Stimulated activated naive B cell treated with anti-CD40 and anti-IgM and Interleukin-4, amounts not matched to agents 10 μg/mL and 1 μg/mL and 100 μg/mL, for 72 hours (primary cell): ENCODE data around the gene VAMP2.

ENCODE experiments used
- ATAC-seq, 2 donors: fragments of 150-1000 bp; cut with Tn5 transposase; replicated peaks; 2 replicates each; pipeline ENCODE4 v1.10.0; 2021; ENCODE audit warnings: moderate library complexity in 1 of 2
- DNase-seq: peaks from one replicate; pipeline ENCODE4 v3.0.0; 2021
- H3K27ac Mint-ChIP-seq: one replicate; pipeline ENCODE4 v1.8.0; 2022; ENCODE audit warnings: mild to moderate bottlenecking, mixed read lengths
- H3K27me3 Mint-ChIP-seq, 2 donors: one replicate each; pipeline ENCODE4 v1.8.0; 2022; ENCODE audit warnings: mixed read lengths in 2 of 2
- H3K36me3 Mint-ChIP-seq, 2 donors: one replicate each; pipeline ENCODE4 v1.8.0; 2022; ENCODE audit warnings: mixed read lengths in 2 of 2, mild to moderate bottlenecking in 1 of 2
- H3K4me1 Mint-ChIP-seq, 2 donors: one replicate each; pipeline ENCODE4 v1.8.0; 2022; ENCODE audit warnings: mixed read lengths in 2 of 2, mild to moderate bottlenecking in 1 of 2
- H3K4me3 Mint-ChIP-seq, 2 donors: one replicate each; pipeline ENCODE4 v1.8.0; 2022; ENCODE audit warnings: mild to moderate bottlenecking in 2 of 2, mixed read lengths in 2 of 2, moderate library complexity in 1 of 2
- H3K9me3 Mint-ChIP-seq, 2 donors: one replicate each; pipeline ENCODE4 v1.8.0; 2022; ENCODE audit warnings: mixed read lengths in 2 of 2, mild to moderate bottlenecking in 1 of 2

Gene VAMP2

DNA sequence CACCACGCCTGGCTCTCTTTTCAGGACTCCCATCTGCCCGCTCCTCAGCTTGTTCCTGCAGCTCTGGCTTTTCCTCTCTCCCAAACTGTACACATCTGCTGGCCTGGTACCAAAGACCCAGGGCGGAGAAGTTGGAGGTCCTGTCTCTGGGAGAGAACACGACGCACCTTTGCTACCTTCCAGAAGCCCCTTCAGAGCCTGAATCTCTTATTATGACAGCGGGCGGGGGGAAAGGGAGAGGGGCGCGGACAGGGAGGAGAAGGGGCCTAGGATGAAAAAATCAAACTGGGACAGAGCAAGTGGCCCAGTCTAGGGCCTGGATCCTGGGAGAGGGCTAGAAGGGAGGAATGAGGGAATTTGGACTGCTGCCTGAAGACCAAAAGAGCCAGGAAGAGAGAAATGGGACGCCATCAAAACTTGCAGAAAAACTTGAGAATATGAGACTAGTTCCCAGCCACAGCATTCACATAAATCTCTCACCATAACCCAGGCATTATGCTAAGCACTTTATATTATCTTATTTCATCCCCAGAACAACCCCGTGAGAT, 8.1 kb downstream of the VAMP2 start:
- H3K36me3 Mint-ChIP-seq = peaks cover 8 to 24% of the 10 kb centered on the region in 2 donors
- no peak overlapping the region for H3K27ac Mint-ChIP-seq
- H3K27me3 Mint-ChIP-seq = no peaks in the 10 kb centered on the region
- peak overlapping the region in 1 of 2 donors; percentile 63 for H3K4me3 Mint-ChIP-seq
- no peak for DNase-seq
- H3K9me3 Mint-ChIP-seq = no peaks in the 10 kb centered on the region
- no peak for ATAC-seq
- peaks cover 13 to 39% of the 10 kb centered on the region in 2 donors for H3K4me1 Mint-ChIP-seq

GRCh38 chr17:8153957-8154607, 8.7 kb downstream of the VAMP2 start:
- Mint-ChIP-seq H3K27ac (peak overlapping the region; percentile 89), H3K4me3 (peak overlapping the region in 1 of 2 donors; percentile 73), H3K9me3 (no peaks in the 10 kb centered on the region), H3K4me1 (peaks cover 9 to 39% of the 10 kb centered on the region in 2 donors), H3K27me3 (no peaks in the 10 kb centered on the region), H3K36me3 (peaks cover 10 to 25% of the 10 kb centered on the region in 2 donors)
- ATAC-seq = no peak
- peak; percentile 77 for DNase-seq

DNA sequence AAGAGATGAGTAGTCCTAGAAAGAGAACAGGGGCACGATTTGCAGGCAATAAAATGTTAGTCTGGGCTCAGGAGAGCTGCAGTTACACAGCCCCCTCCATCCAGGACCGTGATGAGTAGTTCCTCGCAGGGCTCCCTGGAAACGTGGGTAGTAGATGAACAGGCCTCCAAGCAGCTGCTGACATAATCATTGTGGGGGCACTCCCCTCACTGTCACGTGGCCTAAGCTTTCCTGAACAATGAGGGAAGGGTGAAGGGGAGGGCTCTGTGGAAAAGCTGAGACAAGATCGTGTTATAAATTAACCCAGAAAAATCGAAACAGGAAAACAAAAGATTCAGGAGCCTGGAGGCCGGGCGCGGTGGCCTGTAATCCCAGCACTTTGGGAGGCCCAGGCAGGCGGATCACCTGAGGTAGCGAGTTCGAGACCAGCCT, 9.2 kb downstream of the VAMP2 start:
- Mint-ChIP-seq H3K36me3 (peaks cover 9 to 24% of the 10 kb centered on the region in 2 donors), H3K27ac (peak overlapping the region; percentile 94), H3K4me1 (peaks cover 4 to 35% of the 10 kb centered on the region in 2 donors), H3K9me3 (no peaks in the 10 kb centered on the region), H3K27me3 (no peaks in the 10 kb centered on the region), H3K4me3 (peak overlapping the region; percentile 71 to 74)
- DNase-seq (peak; percentile 39), ATAC-seq (no peak)

GRCh38 chr17:8153031-8153451, 9.7 kb downstream of the VAMP2 start:
- H3K4me3 Mint-ChIP-seq = peak overlapping the region; percentile 71 to 74
- peak overlapping the region; percentile 94 for H3K27ac Mint-ChIP-seq
- no peaks in the 10 kb centered on the region for H3K9me3 Mint-ChIP-seq

GRCh38 chr17:8152112-8152775, 10.5 kb downstream of the VAMP2 start, which contains the start of gene PER1:
Gene PER1, minus strand, starts transcription at chr17:8152404. Its CDS starts 1,698 bp downstream, at chr17:8150706.
- no peaks in the 10 kb centered on the region for H3K9me3 Mint-ChIP-seq
- DNase-seq (peak; percentile 85), ATAC-seq (peak; percentile 28 to 34)
- peaks cover 21 to 33% of the 10 kb centered on the region in 2 donors for H3K36me3 Mint-ChIP-seq
- peaks cover 0 to 33% of the 10 kb centered on the region in 2 donors for H3K4me1 Mint-ChIP-seq
- H3K27ac Mint-ChIP-seq = peak within 1 kb of the TSS; percentile 94
- peak within 1 kb of the TSS; percentile 90 to 92 for H3K4me3 Mint-ChIP-seq
- no peaks in the 10 kb centered on the region for H3K27me3 Mint-ChIP-seq

More at GRCh38 chr17:8153031-8153451, 9.7 kb downstream of the VAMP2 start:
- DNase-seq (no peak), ATAC-seq (no peak)
- Mint-ChIP-seq H3K36me3 (peaks cover 13 to 26% of the 10 kb centered on the region in 2 donors), H3K4me1 (peaks cover 0 to 33% of the 10 kb centered on the region in 2 donors), H3K27me3 (no peaks in the 10 kb centered on the region)

DNA sequence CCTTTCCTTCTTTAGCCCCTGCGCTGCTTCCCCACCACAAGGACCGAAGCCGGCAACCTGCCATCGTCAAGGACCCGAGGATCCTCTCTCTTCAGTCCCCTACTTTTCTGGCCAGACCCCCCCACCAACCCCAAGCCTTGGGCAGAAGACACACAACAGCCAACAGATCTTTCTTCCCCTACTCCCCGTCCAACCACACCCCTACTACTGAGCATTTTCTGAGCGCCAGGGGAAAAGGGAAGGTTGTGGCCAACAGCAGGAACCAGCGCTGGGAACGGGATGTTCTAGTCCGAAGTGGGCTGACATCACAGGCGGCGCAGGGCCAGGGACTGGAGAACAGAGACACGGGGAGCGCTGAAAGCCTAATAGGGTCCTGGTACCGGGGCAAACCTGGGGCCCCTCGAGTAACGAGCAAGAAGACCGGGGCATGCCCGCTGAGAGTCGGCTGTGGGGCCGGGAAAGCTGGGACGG, 11.1 kb downstream of the VAMP2 start:
- Mint-ChIP-seq H3K4me1 (peaks cover 4 to 33% of the 10 kb centered on the region in 2 donors), H3K27me3 (no peaks in the 10 kb centered on the region), H3K4me3 (peak overlapping the region; percentile 90 to 92), H3K27ac (peak overlapping the region; percentile 94), H3K36me3 (peaks cover 25 to 38% of the 10 kb centered on the region in 2 donors), H3K9me3 (no peaks in the 10 kb centered on the region)
- DNase-seq (no peak), ATAC-seq (no peak)

DNA sequence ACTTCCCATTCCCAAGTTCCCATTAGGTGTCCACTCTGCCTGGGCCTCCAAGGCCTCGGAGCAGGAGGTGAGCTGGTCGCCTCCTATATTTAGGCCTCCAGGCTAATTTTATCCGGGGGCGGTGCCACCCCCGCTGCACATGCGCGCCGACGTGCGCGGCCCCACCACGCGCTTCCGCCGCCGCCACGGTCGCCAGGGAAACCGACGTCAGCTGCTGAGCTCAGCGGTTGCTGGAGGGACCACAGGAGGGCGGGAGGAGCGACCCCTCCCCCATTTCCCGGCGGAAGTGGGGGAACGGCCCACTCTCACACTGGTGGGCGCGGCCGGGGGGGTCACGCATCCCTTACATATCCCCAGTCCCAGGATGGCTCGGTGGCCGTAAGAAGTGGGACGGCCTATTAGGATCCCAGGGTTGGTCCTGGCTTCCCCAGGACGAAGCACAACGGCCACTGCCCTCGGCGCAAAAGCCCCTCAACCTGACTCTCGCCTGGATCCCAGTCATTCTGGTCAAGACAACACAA, 11.6 kb downstream of the VAMP2 start:
- H3K4me1 Mint-ChIP-seq = peaks cover 5 to 34% of the 10 kb centered on the region in 2 donors
- H3K27me3 Mint-ChIP-seq = no peaks in the 10 kb centered on the region
- peak overlapping the region; percentile 94 for H3K27ac Mint-ChIP-seq
- DNase-seq (peak; percentile 80), ATAC-seq (peak; percentile 59 to 69)
- H3K4me3 Mint-ChIP-seq = peak overlapping the region; percentile 90 to 92
- no peaks in the 10 kb centered on the region for H3K9me3 Mint-ChIP-seq
- H3K36me3 Mint-ChIP-seq = peaks cover 30 to 43% of the 10 kb centered on the region in 2 donors

DNA sequence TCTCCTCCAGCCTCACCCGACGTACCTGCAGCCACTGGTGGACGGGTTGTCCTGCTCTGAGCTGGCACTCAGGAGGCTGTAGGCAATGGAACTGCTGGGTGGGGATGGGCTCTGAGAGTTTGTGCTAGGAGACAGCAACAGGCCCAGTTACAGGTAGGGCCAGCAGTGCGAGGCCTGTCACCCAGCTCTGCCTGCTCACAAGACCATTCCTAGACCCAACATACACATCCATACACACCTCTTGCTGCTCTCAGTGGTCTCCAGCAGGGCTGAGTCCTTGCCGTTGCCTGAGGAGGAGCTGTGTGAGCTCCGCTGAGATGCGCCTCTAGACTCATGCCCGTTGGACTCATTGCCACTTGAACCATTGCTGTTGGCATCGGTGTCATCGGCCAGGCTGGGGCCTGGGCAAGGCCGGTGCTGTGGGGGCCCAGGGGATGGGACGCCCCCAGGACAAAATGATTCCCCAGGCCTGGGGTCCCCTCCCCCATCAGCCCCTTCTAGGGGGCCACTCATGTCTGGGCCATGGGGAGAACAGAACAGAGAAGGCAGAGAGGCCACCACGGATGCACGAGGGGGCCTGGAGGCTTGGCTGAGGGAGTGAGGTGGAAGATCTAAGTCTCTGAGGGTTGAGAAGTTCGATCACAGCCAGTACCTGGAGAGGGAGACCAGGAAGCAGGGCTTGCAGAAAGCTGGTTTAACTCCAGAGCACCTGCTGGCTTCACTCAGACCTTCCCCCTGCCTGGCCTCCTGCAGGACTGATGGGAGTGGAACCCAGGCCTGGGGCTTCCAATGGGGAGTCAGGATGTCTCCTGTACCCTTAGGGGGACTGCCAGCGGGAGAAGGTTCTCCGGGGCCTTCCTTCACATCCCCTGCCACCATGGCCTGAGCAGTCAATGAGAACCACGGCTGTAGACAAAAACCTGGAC, 12.3 kb downstream of the VAMP2 start:
- Mint-ChIP-seq H3K36me3 (peaks cover 35 to 49% of the 10 kb centered on the region in 2 donors), H3K27ac (peak overlapping the region; percentile 94), H3K4me3 (peak overlapping the region; percentile 90 to 92), H3K4me1 (peaks cover 5 to 37% of the 10 kb centered on the region in 2 donors), H3K27me3 (no peaks in the 10 kb centered on the region), H3K9me3 (no peaks in the 10 kb centered on the region)
- ATAC-seq = no peak
- no peak for DNase-seq

DNA sequence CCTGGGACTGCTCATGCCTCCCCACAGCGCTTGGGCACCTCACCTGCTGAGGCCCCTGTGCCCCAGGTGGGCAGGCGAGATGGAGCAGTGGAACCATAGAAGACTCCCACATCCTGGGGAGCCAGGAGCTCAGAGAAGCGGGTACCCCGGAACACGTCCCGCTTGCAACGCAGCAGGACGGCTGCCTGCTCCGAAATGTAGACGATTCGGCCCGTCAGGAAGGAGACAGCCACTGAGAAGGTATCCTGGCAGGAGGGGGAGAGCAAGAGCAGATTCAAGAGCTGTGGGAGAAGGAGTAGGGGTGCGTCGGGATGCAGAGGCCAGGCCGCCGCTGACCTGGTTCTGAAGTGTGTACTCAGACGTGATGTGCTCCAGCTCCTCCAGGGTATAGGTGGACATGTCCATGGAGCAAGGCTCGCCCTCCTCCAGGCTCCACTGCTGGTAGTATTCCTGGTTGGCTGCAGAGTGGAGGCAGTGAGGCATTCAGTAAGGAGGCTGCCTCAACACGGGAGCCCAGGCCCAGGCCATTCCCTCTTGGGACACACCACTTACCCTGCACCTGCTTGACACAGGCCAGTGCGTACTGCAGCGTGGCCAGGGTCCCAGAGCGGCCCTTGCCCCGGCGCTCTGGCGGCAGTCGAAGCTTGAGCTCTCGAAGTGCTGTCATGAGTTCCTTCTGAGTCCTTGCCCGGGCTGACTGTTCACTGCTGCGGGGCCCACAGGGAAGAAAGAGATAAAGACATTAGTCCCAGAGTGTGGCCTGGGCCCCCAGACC, 13.1 kb downstream of the VAMP2 start:
- no peaks in the 10 kb centered on the region for H3K27me3 Mint-ChIP-seq
- peak overlapping the region; percentile 69 for H3K27ac Mint-ChIP-seq
- ATAC-seq (no peak), DNase-seq (no peak)
- H3K9me3 Mint-ChIP-seq = no peaks in the 10 kb centered on the region
- H3K4me1 Mint-ChIP-seq = peaks cover 5 to 37% of the 10 kb centered on the region in 2 donors
- peak overlapping the region; percentile 23 to 32 for H3K4me3 Mint-ChIP-seq
- peaks cover 35 to 55% of the 10 kb centered on the region in 2 donors for H3K36me3 Mint-ChIP-seq

DNA sequence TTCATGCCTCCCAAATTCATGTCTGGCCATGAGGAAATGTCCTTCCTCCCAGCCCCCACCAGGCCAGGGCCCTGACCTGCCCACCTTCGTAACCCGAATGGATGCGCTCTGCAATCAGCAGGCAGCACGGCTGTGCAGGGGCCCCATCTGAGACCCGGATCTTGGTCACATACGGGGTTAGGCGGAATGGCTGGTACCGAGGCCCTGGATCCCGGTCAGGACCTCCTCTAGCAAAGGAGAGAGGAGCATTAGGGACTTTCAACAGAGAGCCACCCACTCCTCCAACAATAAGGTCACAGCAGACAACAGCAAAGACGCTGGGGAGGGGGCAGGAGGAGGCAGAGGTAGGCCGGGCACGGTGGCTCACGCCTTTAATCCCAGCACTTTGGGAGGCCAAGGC, 14.2 kb downstream of the VAMP2 start:
- Mint-ChIP-seq H3K27me3 (no peaks in the 10 kb centered on the region), H3K36me3 (peaks cover 38 to 64% of the 10 kb centered on the region in 2 donors), H3K9me3 (no peaks in the 10 kb centered on the region), H3K4me1 (peaks cover 5 to 32% of the 10 kb centered on the region in 2 donors), H3K27ac (no peak overlapping the region), H3K4me3 (no peak overlapping the region)
- DNase-seq (no peak), ATAC-seq (no peak)

- no peak for DNase-seq
- Mint-ChIP-seq H3K4me1 (peaks cover 5 to 25% of the 10 kb centered on the region in 2 donors), H3K27me3 (no peaks in the 10 kb centered on the region), H3K27ac (no peak overlapping the region), H3K36me3 (peaks cover 44 to 65% of the 10 kb centered on the region in 2 donors), H3K4me3 (no peak overlapping the region), H3K9me3 (no peaks in the 10 kb centered on the region)
- ATAC-seq = no peak
These were observed 14.8 kb downstream of the VAMP2 start for GRCh38 chr17:8147805-8148404.

- no peak overlapping the region for H3K27ac Mint-ChIP-seq
- ATAC-seq (no peak), DNase-seq (no peak)
- no peaks in the 10 kb centered on the region for H3K9me3 Mint-ChIP-seq
- peaks cover 49 to 68% of the 10 kb centered on the region in 2 donors for H3K36me3 Mint-ChIP-seq
- H3K4me3 Mint-ChIP-seq = no peak overlapping the region
- no peaks in the 10 kb centered on the region for H3K27me3 Mint-ChIP-seq
- peaks cover 5 to 22% of the 10 kb centered on the region in 2 donors for H3K4me1 Mint-ChIP-seq
These were observed 15.5 kb downstream of the VAMP2 start for GRCh38 chr17:8147141-8147804.
